Stimulated activated CD8-positive, alpha-beta memory T cell treated with anti-CD3 and anti-CD28 coated beads, Interleukin-7, amount 100 ng/mL, for 4 hours (primary cell): ENCODE measurements around the gene OR2V2.

Experiments used
- DNase-seq, 2 donors: peaks; one replicate each; pipeline ENCODE4 v3.0.0-alpha.2; 2020; ENCODE audit warnings: low read depth in 2 of 2

OR2V2 gene

DNA sequence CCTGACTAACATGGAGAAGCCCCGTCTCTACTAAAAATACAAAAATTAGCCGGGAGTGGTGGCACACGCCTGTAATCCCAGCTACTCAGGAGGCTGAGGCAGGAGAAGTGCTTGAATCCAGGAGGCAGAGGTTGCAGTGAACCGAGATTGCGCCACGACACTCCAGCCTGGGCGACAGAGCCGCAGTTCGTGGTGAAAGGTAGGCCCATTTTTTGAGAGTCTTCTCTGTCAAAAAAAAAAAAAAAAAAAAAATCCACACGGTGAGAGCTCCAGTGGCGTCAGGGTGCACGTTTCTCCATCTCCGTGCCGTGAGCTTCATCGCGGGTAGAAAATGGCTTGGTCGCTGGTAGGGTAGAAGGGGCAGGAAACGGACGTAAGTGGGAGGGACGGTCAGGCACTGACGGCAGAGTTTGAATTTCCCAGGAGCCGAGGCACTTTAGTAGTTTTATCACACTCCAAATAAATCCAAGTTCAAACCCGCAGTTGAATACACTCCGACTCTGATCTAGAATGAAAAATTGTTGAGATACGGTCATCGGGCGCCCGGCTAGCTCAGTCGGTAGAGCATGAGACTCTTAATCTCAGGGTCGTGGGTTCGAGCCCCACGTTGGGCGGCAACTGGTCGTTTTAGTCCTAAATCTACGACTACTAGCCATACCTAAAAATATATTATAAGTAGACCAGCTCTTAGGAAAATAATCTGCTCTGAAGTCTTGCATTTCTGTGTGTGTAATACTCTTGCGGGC is 60.0 kb downstream of the OR2V2 start:
- peak; percentile 67 to 79 for DNase-seq

GRCh38 chr5:181207960-181208253 is 60.5 kb downstream of the OR2V2 start:
- no peak for DNase-seq
